Pulmonary artery endothelial cell (primary cell): ENCODE results near the gene UBR4. TPM values are rescaled to one million over a fixed set of nuclear protein-coding genes. Genes with fewer than 3 reads are reported as not detected.
"Not testable (repeated sequence)": the region's sequence is repeated elsewhere in the genome, so short reads cannot be mapped to it uniquely, and the experiment has no call there.

Source experiments
- DNase-seq: peaks from one replicate; pipeline ENCODE4 v3.0.0-alpha.2; 2011; ENCODE audit warnings: low read depth, low spot score
- total RNA-seq: library from RNA; depleted of rRNA; stranded (reverse); fragments of >200 nt; gene quantifications from 2 replicates; pipeline ENCODE4 v1.2.3, GENCODE V29; 2014

UBR4 gene
- total RNA-seq, 1 donor from 2014 or later, result 78.5 TPM

GRCh38 chr1:19220080-19220846, 10.2 kb upstream of the UBR4 start:
- no peak for DNase-seq

- DNase-seq, result no peak
Measured at GRCh38 chr1:19219451-19219850, 9.4 kb upstream of the UBR4 start.

GRCh38 chr1:19216585-19216984, 6.5 kb upstream of the UBR4 start:
- DNase-seq, result not testable (repeated sequence)

- DNase-seq, result no peak
Measured at GRCh38 chr1:19213580-19213979, 3.5 kb upstream of the UBR4 start.

- DNase-seq, result no peak
Measured at GRCh38 chr1:19212167-19212566, 2.1 kb upstream of the UBR4 start.

- no peak for DNase-seq
Measured at GRCh38 chr1:19210772-19211549, 895 bp upstream of the UBR4 start.

GRCh38 chr1:19209439-19209989, 552 bp downstream of the UBR4 start:
- DNase-seq, result no peak

- DNase-seq, result no peak
Measured at GRCh38 chr1:19208710-19209438, 1.2 kb downstream of the UBR4 start.

- no peak for DNase-seq
Measured at GRCh38 chr1:19206947-19207346, 3.1 kb downstream of the UBR4 start.

GRCh38 chr1:19205845-19206244, 4.2 kb downstream of the UBR4 start:
- DNase-seq, result no peak

- DNase-seq, result no peak
Measured at GRCh38 chr1:19205403-19205802, 4.7 kb downstream of the UBR4 start.

- no peak for DNase-seq
Measured at GRCh38 chr1:19204446-19205266, 5.4 kb downstream of the UBR4 start.

- peak; percentile 33 for DNase-seq
Measured at GRCh38 chr1:19203440-19203839, 6.6 kb downstream of the UBR4 start.

- DNase-seq, result no peak
Measured at GRCh38 chr1:19202396-19202795, 7.7 kb downstream of the UBR4 start.

- no peak for DNase-seq
Measured at GRCh38 chr1:19199969-19200604, 10.0 kb downstream of the UBR4 start.

- DNase-seq, result no peak
Measured at GRCh38 chr1:19199329-19199968, 10.6 kb downstream of the UBR4 start.

- DNase-seq, result no peak
Measured at GRCh38 chr1:19198820-19199219, 11.2 kb downstream of the UBR4 start.

GRCh38 chr1:19197845-19198244, 12.2 kb downstream of the UBR4 start:
- DNase-seq, result no peak

- DNase-seq, result no peak
Measured at GRCh38 chr1:19196331-19196730, 13.7 kb downstream of the UBR4 start.

- DNase-seq, result no peak
Measured at GRCh38 chr1:19193004-19193403, 17.1 kb downstream of the UBR4 start.
